Karpas-422 (cell line): ENCODE results near the gene SPOUT1. TPM values are rescaled to one million over a fixed set of nuclear protein-coding genes. Genes with fewer than 3 reads are reported as not detected.

ENCODE experiments used
- DNase-seq: peaks from one replicate; pipeline ENCODE4 v3.0.0-alpha.2; 2015
- H2AFZ ChIP-seq: fragments of 200-600 bp; sonication (generic); 2 replicates; pipeline ENCODE4 v1.6.1; 2014; ENCODE audit warnings: antibody characterized with exemption, low read length, mixed read lengths
- H3K27ac ChIP-seq: fragments of 200-600 bp; sonication (generic); 2 replicates; pipeline ENCODE4 v1.5.1; 2014; ENCODE audit warnings: mild to moderate bottlenecking, low read length, moderate library complexity
- H3K27me3 ChIP-seq: fragments of 200-600 bp; sonication (generic); 2 replicates; pipeline ENCODE4 v1.6.1; 2014; ENCODE audit warnings: low read length, mixed read lengths
- H3K36me3 ChIP-seq: fragments of 200-600 bp; sonication (generic); 2 replicates; pipeline ENCODE4 v1.6.1; 2014; ENCODE audit warnings: low read length, mixed read lengths; ENCODE audit not compliant: insufficient read depth
- H3K4me1 ChIP-seq: fragments of 200-600 bp; sonication (generic); 2 replicates; pipeline ENCODE4 v1.6.1; 2014; ENCODE audit warnings: mild to moderate bottlenecking, low read length, mixed read lengths
- H3K4me2 ChIP-seq: fragments of 200-600 bp; sonication (generic); 2 replicates; pipeline ENCODE4 v1.6.1; 2014; ENCODE audit warnings: low read length, low read depth, mild to moderate bottlenecking; ENCODE audit not compliant: poor library complexity, severe bottlenecking
- H3K4me3 ChIP-seq: fragments of 200-600 bp; sonication (generic); 2 replicates; pipeline ENCODE4 v1.5.1; 2014; ENCODE audit warnings: mild to moderate bottlenecking, antibody characterized with exemption, low read length, mixed read lengths
- H3K79me2 ChIP-seq: fragments of 200-600 bp; sonication (generic); 2 replicates; pipeline ENCODE4 v1.6.1; 2014; ENCODE audit warnings: mild to moderate bottlenecking, low read length, mixed read lengths
- H3K9ac ChIP-seq: fragments of 200-600 bp; sonication (generic); 2 replicates; pipeline ENCODE4 v1.6.0; 2014; ENCODE audit warnings: low read length
- H3K9me2 ChIP-seq: fragments of 200-600 bp; sonication (generic), shearing (Covaris generic); replicated peaks from 2 replicates; pipeline ENCODE4 v1.6.0; 2014; ENCODE audit warnings: mild to moderate bottlenecking, low read length, moderate library complexity; ENCODE audit not compliant: insufficient read depth
- H3K9me3 ChIP-seq: fragments of 300-700, 200-600 bp; sonication (generic); 2 replicates; pipeline ENCODE4 v1.6.1; 2014; ENCODE audit warnings: low read length, mixed read lengths
- H4K20me1 ChIP-seq: fragments of 200-600 bp; sonication (generic); 2 replicates; pipeline ENCODE4 v1.6.1; 2014; ENCODE audit warnings: mild to moderate bottlenecking, antibody characterized with exemption, low read length, low read depth; ENCODE audit not compliant: insufficient read depth
- total RNA-seq: library from RNA; depleted of rRNA; stranded (reverse); fragments of >200 nt; shearing (Covaris generic); gene quantifications from 2 replicates; pipeline ENCODE4 v1.2.3, GENCODE V29; 2014; ENCODE audit warnings: low replicate concordance

The SPOUT1 gene
- total RNA-seq, 1 experiment from 2014 or later = 28.6 TPM

GRCh38 chr9:128828719-128829452, 708 bp downstream of the SPOUT1 start:
- DNase-seq = no peak
- Histone ChIP-seq H3K9ac (peak overlapping the region; percentile 94), H2AFZ (peak overlapping the region; percentile 72; the same call in 1 of the 2 replicates), H4K20me1 (no peaks in the 10 kb centered on the region), H3K9me2 (no peaks in the 10 kb centered on the region), H3K9me3 (no peaks in the 10 kb centered on the region), H3K4me3 (peak overlapping the region; percentile 97), H3K4me2 (peak overlapping the region; percentile 82), H3K27ac (peak overlapping the region; percentile 44; the same call in 1 of the 2 replicates), H3K27me3 (no peaks in the 10 kb centered on the region), H3K79me2 (peaks cover 24% of the 10 kb centered on the region), H3K36me3 (peaks cover 27% of the 10 kb centered on the region; the same call in 1 of the 2 replicates), H3K4me1 (peaks cover 18% of the 10 kb centered on the region)

DNA sequence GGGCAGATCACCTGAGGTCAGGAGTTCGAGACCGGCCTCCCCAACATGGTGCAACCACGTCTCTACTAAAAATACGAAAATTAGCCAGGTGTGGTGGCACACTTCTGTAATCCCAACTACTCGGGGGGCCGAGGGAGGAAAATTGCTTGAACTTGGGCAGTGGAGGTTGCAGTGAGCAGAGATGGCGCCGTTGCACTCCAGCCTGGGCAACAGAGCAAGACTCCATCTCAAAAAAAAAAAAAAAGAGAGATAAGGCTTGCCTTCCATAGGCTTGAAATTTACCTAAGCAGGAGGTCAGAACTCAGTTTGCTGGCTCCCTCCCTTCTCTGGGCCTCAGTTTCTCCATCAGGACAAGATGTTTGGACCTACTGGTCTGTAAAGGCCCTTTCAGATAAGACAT, 1.3 kb downstream of the SPOUT1 start:
- DNase-seq = no peak
- Histone ChIP-seq H3K27ac (no peak overlapping the region), H3K9me3 (no peaks in the 10 kb centered on the region), H3K36me3 (peaks cover 27% of the 10 kb centered on the region; the same call in 1 of the 2 replicates), H3K9me2 (no peaks in the 10 kb centered on the region), H2AFZ (no peak overlapping the region), H3K9ac (peak overlapping the region; percentile 94), H3K4me3 (peak overlapping the region; percentile 97), H4K20me1 (no peaks in the 10 kb centered on the region), H3K4me1 (peaks cover 18% of the 10 kb centered on the region), H3K4me2 (peak overlapping the region; percentile 82), H3K79me2 (peaks cover 24% of the 10 kb centered on the region), H3K27me3 (no peaks in the 10 kb centered on the region)

DNA sequence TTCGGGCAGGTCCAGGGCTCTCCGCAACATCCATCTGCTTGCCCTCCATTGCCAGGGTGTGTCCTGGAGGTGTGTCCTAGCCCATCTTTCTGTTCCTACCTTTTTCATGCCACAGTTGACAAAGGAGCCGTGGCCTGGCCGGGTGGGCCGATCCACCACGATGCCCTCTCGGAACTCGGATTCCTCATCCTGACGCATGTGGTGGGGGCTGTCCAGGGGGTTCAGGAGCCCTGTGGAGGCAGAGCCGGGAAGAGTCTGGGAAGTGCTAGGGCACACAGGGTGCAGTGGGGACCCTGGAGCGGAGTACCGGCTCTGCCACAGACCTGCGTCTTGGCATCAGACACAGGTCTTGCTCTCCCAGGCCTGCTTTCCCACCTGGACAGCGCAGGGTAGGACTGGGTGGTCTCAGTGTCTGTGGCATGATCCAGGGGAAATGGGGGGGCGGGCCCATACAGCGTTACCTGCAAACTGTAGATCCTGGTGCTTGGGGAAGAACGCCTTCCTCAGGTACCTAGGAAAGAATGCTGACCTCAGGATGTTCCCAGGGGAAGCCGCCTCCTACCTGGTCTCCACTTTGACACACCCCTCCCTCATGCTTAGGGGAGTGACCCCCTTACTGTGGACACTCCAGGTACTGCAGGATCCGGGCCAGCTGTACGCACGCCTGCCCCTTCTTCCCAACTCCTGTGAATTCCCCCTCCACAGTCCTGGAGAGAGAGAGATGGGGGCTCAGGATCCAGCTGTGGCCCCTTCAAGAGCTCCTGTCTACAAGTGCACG, 3.5 kb downstream of the SPOUT1 start:
- Histone ChIP-seq H3K9me3 (no peaks in the 10 kb centered on the region), H3K36me3 (peaks cover 27% of the 10 kb centered on the region; the same call in 1 of the 2 replicates), H3K79me2 (peaks cover 24% of the 10 kb centered on the region), H3K4me3 (no peak overlapping the region), H2AFZ (no peak overlapping the region), H3K27ac (no peak overlapping the region), H3K4me1 (peaks cover 18% of the 10 kb centered on the region), H3K4me2 (no peak overlapping the region), H4K20me1 (no peaks in the 10 kb centered on the region; the same call in 1 of the 2 replicates), H3K9me2 (no peaks in the 10 kb centered on the region), H3K9ac (no peak overlapping the region), H3K27me3 (no peaks in the 10 kb centered on the region)
- no peak for DNase-seq

GRCh38 chr9:128824911-128825310, 4.7 kb downstream of the SPOUT1 start:
- Histone ChIP-seq H3K27me3 (no peaks in the 10 kb centered on the region), H3K4me2 (no peak overlapping the region), H3K4me1 (peaks cover 23% of the 10 kb centered on the region), H3K79me2 (peaks cover 27% of the 10 kb centered on the region), H3K9ac (no peak overlapping the region), H3K4me3 (no peak overlapping the region), H3K36me3 (peaks cover 27% of the 10 kb centered on the region; the same call in 1 of the 2 replicates), H3K9me2 (no peaks in the 10 kb centered on the region), H4K20me1 (no peaks in the 10 kb centered on the region; the same call in 1 of the 2 replicates), H2AFZ (no peak overlapping the region), H3K27ac (no peak overlapping the region), H3K9me3 (no peaks in the 10 kb centered on the region)
- no peak for DNase-seq

GRCh38 chr9:128823903-128824406, 5.6 kb downstream of the SPOUT1 start:
- H3K27ac ChIP-seq = no peak overlapping the region
- peaks cover 27% of the 10 kb centered on the region; the same call in 1 of the 2 replicates for H3K36me3 ChIP-seq
- H3K9me3 ChIP-seq = no peaks in the 10 kb centered on the region

DNA sequence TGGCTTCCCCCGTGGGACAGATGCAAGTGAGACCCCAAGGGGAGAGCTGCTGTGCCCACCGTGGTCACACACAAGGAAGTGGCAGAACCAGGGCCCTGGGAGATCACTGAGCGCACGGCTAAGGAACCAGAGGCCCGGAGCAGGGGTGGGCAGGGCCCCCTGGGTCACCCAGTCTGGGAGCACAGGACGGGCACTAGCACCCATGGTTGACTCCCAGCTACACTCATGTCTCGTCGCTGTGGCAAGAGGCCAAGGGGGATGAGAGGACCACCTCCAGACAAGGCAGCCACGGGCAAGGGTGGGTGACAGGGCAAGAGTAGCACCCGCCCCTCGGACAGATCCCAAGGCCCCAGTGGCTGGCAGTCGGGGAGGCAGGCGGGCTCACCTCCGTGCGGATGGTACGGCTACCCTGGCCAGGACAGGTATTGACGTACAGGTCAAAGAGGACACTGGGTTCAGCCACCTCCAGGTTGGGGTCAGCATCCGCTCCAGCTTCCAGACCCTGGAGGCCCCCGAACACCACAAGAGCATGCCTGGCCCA, 6.2 kb downstream of the SPOUT1 start:
- no peaks in the 10 kb centered on the region for H3K9me3 ChIP-seq
- no peak overlapping the region for H3K4me2 ChIP-seq
- peaks cover 3% of the 10 kb centered on the region; the same call in 1 of the 2 replicates for H4K20me1 ChIP-seq
- H3K9me2 ChIP-seq = no peaks in the 10 kb centered on the region
- H3K9ac ChIP-seq = no peak overlapping the region
- H3K36me3 ChIP-seq = peaks cover 27% of the 10 kb centered on the region; the same call in 1 of the 2 replicates
- no peak overlapping the region for H3K4me3 ChIP-seq
- H3K27ac ChIP-seq = no peak overlapping the region
- peaks cover 22% of the 10 kb centered on the region for H3K79me2 ChIP-seq
- peaks cover 27% of the 10 kb centered on the region for H3K4me1 ChIP-seq
- no peak overlapping the region for H2AFZ ChIP-seq
- H3K27me3 ChIP-seq = no peaks in the 10 kb centered on the region
- DNase-seq = peak; percentile 40

More at GRCh38 chr9:128823903-128824406, 5.6 kb downstream of the SPOUT1 start:
- Histone ChIP-seq H3K9ac (no peak overlapping the region), H3K4me1 (peaks cover 31% of the 10 kb centered on the region), H3K79me2 (peaks cover 26% of the 10 kb centered on the region), H4K20me1 (peaks cover 3% of the 10 kb centered on the region; the same call in 1 of the 2 replicates), H3K9me2 (no peaks in the 10 kb centered on the region), H2AFZ (no peak overlapping the region), H3K27me3 (no peaks in the 10 kb centered on the region), H3K4me2 (no peak overlapping the region), H3K4me3 (no peak overlapping the region)
- no peak for DNase-seq

DNA sequence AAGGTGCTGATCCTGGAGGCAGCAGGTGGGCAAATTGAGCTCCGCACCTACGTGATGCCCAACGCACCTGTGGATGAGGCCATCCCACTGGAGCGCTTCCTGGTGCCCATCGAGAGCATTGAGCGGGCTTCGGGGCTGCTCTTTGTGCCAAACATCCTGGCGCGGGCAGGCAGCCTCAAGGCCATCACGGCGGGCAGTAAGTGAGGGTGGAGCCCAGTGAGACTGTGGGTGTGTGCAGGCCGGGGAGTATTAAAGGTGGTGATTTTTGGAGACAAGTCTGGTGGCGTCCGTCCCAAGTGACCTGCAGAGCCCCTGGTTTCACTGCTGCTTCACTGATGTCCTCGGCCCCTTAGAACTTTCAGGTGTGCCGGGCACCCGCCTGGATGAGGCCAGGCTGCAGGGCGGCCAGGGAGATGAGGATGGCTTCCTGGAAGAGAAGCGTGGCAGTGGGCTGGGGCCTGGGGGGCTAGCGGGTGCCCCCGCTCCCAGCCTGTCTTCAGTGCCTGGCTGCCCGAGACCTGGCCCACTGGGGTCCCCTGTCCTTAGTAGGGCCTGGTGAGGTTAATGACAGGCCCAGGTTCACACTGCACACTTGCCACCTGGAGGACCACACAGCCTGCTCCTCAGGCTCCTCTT, 7.1 kb downstream of the SPOUT1 start:
- peaks cover 3% of the 10 kb centered on the region; the same call in 1 of the 2 replicates for H4K20me1 ChIP-seq

More for the DNA sequence above, 7.1 kb downstream of the SPOUT1 start:
- Histone ChIP-seq H3K4me3 (no peak overlapping the region), H3K79me2 (peaks cover 13% of the 10 kb centered on the region), H3K4me1 (peaks cover 24% of the 10 kb centered on the region), H3K36me3 (peaks cover 22% of the 10 kb centered on the region; the same call in 1 of the 2 replicates), H3K27me3 (no peaks in the 10 kb centered on the region), H3K27ac (no peak overlapping the region), H2AFZ (no peak overlapping the region), H3K9me2 (no peaks in the 10 kb centered on the region), H3K4me2 (no peak overlapping the region), H3K9me3 (no peaks in the 10 kb centered on the region), H3K9ac (no peak overlapping the region)
- no peak for DNase-seq
